Activated CD8-positive, alpha-beta T cell treated with anti-CD3 and anti-CD28 coated beads for 36 hours (primary cell): ENCODE data around the gene USP34. TPM values are rescaled to one million over a fixed set of nuclear protein-coding genes. Genes with fewer than 3 reads are reported as not detected.

Source experiments
- ATAC-seq: fragments of 200-7000 bp; cut with Tn5 transposase; one replicate; pipeline ENCODE4 v1.10.0; 2021; ENCODE audit warnings: mild to moderate bottlenecking, moderate library complexity
- CTCF ChIA-PET: fragments of 350-600 bp; sonication (Branson Sonifier 250); formaldehyde crosslinking; loops from one replicate; lab custom pipeline; 2021; ENCODE audit warnings: antibody characterized with exemption; lab: Charles Lee
- POLR2A ChIA-PET: fragments of 350-600 bp; sonication (Branson Sonifier 250); formaldehyde crosslinking; loops from one replicate; lab custom pipeline; 2021; ENCODE audit warnings: antibody characterized with exemption; lab: Charles Lee
- DNase-seq: peaks from one replicate; pipeline ENCODE4 v3.0.0-alpha.2; 2020
- H3K27ac Mint-ChIP-seq: one replicate; pipeline ENCODE4 v1.8.0; 2021; ENCODE audit warnings: mild to moderate bottlenecking, mixed read lengths
- H3K27me3 Mint-ChIP-seq: one replicate; pipeline ENCODE4 v1.8.0; 2021; ENCODE audit warnings: mixed read lengths
- H3K36me3 Mint-ChIP-seq: one replicate; pipeline ENCODE4 v1.8.0; 2021; ENCODE audit warnings: low read depth, mixed read lengths
- H3K4me1 Mint-ChIP-seq: one replicate; pipeline ENCODE4 v1.8.0; 2021; ENCODE audit warnings: low read depth, mixed read lengths
- H3K4me3 Mint-ChIP-seq: one replicate; pipeline ENCODE4 v1.8.0; 2021; ENCODE audit warnings: mild to moderate bottlenecking, moderate library complexity, mixed read lengths
- H3K9me3 Mint-ChIP-seq: one replicate; pipeline ENCODE4 v1.8.0; 2021; ENCODE audit warnings: mixed read lengths
- intact Hi-C: fragments of 100-400 bp; cut with micrococcal nuclease; formaldehyde crosslinking; loops from one replicate; pipeline ENCODE4 v1.10.0; 2022
- total RNA-seq, 2 experiments: library from RNA; stranded (reverse); gene quantifications; one replicate each; pipeline ENCODE4 v1.2.3, GENCODE V29; 2021
- TF ChIP-seq, protein P1 (sequence below): fragments of 200-600 bp; IDR thresholded peaks from one replicate; pipeline ENCODE4 v1.8.0; 2022; ENCODE audit warnings: antibody characterized with exemption, mild to moderate bottlenecking

The USP34 gene
- total RNA-seq, 2 experiments from 2014 or later, result 69.0 to 71.3 TPM

DNA sequence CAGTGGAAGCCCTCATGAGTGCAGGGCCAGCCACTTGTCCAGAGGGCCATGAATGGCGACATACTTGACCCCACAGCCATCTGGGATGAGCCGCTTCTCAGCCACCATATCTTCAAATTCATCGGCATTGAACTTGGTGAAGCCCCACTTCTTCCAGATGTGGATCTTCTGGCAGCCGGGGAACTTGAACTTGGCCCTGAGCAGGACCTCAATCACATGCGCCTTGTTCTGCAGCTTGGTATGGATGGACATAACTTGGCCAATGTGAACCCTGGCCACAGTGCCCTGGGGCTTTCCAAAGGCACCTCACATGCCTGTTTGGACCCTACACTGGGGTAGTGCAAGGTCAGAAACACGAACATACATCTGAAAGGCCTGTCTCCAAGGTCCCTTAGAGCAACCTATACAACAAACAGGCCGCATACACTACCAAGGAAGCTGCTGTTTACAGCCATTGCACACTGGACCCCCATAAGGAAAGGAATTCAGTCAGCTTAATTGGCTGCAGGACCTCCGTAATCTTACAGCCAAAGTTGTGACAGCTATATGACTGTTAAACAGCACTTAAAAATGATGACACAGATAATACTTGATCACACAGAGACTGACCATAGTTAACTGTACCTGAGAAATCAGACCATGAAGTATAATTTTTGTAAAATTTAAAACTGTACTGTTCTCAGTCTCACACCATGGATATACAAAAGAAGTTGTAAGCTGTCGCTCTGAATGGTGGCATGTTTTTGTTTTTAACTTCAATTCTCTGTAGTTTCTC, 53.8 kb downstream of the USP34 start:
- ATAC-seq (no peak), DNase-seq (no peak)
- Mint-ChIP-seq H3K36me3 (peaks cover 3% of the 10 kb centered on the region), H3K4me1 (peaks cover 33% of the 10 kb centered on the region), H3K9me3 (no peaks in the 10 kb centered on the region), H3K27me3 (no peaks in the 10 kb centered on the region), H3K27ac (no peak overlapping the region), H3K4me3 (no peak overlapping the region)
- TF ChIP-seq, protein P1, sequence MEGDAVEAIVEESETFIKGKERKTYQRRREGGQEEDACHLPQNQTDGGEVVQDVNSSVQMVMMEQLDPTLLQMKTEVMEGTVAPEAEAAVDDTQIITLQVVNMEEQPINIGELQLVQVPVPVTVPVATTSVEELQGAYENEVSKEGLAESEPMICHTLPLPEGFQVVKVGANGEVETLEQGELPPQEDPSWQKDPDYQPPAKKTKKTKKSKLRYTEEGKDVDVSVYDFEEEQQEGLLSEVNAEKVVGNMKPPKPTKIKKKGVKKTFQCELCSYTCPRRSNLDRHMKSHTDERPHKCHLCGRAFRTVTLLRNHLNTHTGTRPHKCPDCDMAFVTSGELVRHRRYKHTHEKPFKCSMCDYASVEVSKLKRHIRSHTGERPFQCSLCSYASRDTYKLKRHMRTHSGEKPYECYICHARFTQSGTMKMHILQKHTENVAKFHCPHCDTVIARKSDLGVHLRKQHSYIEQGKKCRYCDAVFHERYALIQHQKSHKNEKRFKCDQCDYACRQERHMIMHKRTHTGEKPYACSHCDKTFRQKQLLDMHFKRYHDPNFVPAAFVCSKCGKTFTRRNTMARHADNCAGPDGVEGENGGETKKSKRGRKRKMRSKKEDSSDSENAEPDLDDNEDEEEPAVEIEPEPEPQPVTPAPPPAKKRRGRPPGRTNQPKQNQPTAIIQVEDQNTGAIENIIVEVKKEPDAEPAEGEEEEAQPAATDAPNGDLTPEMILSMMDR, result no peak
- ChIA-PET CTCF (interaction anchor here (1.4 to 2.8 kb wide), 2 partner anchors 9 to 11 kb away, joined by 3 to 21 read pairs; no protein-coding TSS in a partner anchor), POLR2A (interaction anchor here (2.0 kb wide), 1 partner anchor 16 kb away, joined by 7 read pairs; no protein-coding TSS in a partner anchor)
- intact Hi-C loops, result no loop called here

DNA sequence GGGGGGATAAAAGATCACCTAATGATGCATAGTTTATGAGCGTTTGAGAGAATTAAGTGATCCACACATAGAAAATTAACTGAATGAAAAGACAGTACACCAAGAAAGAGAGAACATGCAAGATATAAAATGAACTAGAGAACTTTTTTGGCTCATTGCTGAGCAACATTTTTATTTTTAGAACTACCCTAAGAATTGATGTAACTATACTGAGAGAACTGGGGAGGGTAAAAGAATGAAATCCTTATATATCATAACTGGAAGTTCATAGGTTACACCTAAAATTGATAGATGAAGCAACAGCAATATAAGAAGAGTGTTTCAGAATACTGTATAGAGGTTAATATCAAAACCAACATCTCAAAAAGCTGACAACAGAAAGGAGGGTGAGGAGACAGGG, 55.6 kb downstream of the USP34 start:
- DNase-seq, result no peak
- no peaks in the 10 kb centered on the region for H3K27me3 Mint-ChIP-seq
- no peak overlapping the region for H3K4me3 Mint-ChIP-seq
- no peak overlapping the region for H3K27ac Mint-ChIP-seq
- H3K4me1 Mint-ChIP-seq, result peaks cover 29% of the 10 kb centered on the region
- ChIA-PET CTCF (interaction anchor here (1.4 to 2.8 kb wide), 2 partner anchors 9 to 11 kb away, joined by 3 to 21 read pairs; no protein-coding TSS in a partner anchor), POLR2A (no interaction called here)
- TF ChIP-seq, protein P1, result no peak
- no peak for ATAC-seq
- no peaks in the 10 kb centered on the region for H3K9me3 Mint-ChIP-seq
- intact Hi-C loops, result no loop called here
- peaks cover 3% of the 10 kb centered on the region for H3K36me3 Mint-ChIP-seq

DNA sequence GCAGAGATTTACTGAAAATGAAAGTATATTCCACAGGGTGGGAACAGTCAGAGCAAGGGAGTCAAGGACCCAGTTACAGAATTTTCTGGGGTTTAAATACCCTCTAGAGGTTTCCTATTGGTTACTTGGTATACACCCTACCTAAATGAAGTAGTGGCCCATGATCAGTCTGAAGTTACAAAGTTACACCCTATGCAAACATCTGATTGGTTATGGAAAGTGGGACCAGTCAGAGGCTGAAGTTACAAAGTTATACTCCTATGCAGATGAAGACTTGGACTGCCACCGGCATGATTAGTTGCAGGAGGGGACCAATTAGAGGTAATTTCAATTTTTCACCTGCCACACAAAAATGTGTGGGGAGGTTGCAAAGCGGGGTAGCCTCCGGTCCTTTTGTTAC, 56.2 kb downstream of the USP34 start:
- TF ChIP-seq, protein P1, result no peak
- no peak for DNase-seq
- H3K4me3 Mint-ChIP-seq, result no peak overlapping the region
- H3K36me3 Mint-ChIP-seq, result peaks cover 3% of the 10 kb centered on the region
- POLR2A ChIA-PET, result no interaction called here
- no peaks in the 10 kb centered on the region for H3K27me3 Mint-ChIP-seq
- no peak for ATAC-seq
- intact Hi-C loops, result no loop called here
- H3K4me1 Mint-ChIP-seq, result peaks cover 29% of the 10 kb centered on the region
- H3K27ac Mint-ChIP-seq, result no peak overlapping the region
- CTCF ChIA-PET, result interaction anchor here (2.4 kb wide), 1 partner anchor 11 kb away, joined by 7 read pairs; no protein-coding TSS in a partner anchor
- H3K9me3 Mint-ChIP-seq, result no peaks in the 10 kb centered on the region

DNA sequence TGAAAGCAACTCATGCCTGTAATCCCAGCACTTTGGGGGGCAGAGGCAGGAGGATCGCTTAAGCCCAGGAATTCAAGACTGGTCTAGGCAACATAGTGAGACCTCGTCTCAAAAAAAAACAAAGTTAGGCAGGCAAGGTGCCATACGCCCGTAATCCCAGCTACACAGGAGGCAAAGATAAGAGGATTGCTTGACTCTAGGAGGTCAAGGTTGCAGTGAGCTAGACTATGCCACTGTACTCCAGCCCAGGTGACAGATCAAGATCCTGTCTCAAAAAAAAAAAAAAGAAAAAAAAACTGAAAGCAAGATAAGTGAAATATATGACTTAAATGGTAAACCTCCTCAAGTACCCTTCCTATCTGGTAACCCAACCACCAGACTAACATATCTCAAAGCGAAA, 59.8 kb downstream of the USP34 start:
- Mint-ChIP-seq H3K9me3 (no peaks in the 10 kb centered on the region), H3K36me3 (peaks cover 2% of the 10 kb centered on the region), H3K27me3 (no peaks in the 10 kb centered on the region), H3K4me1 (peaks cover 17% of the 10 kb centered on the region), H3K27ac (no peak overlapping the region), H3K4me3 (no peak overlapping the region)
- POLR2A ChIA-PET, result no interaction called here
- CTCF ChIA-PET, result interaction anchor here (2.4 kb wide), 1 partner anchor 15 kb away, joined by 11 read pairs; no protein-coding TSS in a partner anchor
- no peak for DNase-seq
- TF ChIP-seq, protein P1, result no peak
- ATAC-seq, result no peak
- intact Hi-C loops, result no loop called here

DNA sequence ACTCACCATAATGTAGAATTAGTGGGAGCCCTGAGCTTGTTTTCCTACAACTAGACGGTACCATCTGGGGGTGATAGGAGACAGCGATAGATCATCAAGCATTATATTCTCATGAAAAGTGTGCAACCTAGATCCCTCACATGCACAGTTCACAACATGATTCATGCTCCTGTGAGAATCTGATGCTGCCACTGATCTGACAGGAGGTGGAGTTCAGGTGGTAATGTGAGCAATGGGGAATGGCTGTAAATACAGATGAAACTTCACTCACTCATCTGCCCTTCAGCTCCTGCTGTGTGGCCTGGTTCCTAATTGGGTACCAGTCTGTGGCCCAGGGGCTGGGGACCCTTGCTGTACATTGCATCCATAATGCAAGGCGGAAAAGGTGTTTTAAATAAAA, 60.7 kb downstream of the USP34 start:
- no peak overlapping the region for H3K4me3 Mint-ChIP-seq
- POLR2A ChIA-PET, result no interaction called here
- no peak for ATAC-seq
- H3K27me3 Mint-ChIP-seq, result no peaks in the 10 kb centered on the region
- peaks cover 6% of the 10 kb centered on the region for H3K36me3 Mint-ChIP-seq
- no peak overlapping the region for H3K27ac Mint-ChIP-seq
- CTCF ChIA-PET, result interaction anchor here (2.4 kb wide), 1 partner anchor 16 kb away, joined by 11 read pairs; no protein-coding TSS in a partner anchor
- peaks cover 17% of the 10 kb centered on the region for H3K4me1 Mint-ChIP-seq
- TF ChIP-seq, protein P1, result no peak
- intact Hi-C loops, result no loop called here
- DNase-seq, result no peak
- H3K9me3 Mint-ChIP-seq, result no peaks in the 10 kb centered on the region
